GM19043 (cell line): ENCODE results near the gene TSPAN4.

Experiments
- ATAC-seq: cut with Tn5 transposase; IDR thresholded peaks from one replicate; pipeline ENCODE4 v1.9.1; 2021; ENCODE audit warnings: low read depth; ENCODE audit not compliant: unreplicated experiment

Gene TSPAN4

GRCh38 chr11:821512-822371, 20.9 kb upstream of the TSPAN4 start:
- no peak for ATAC-seq

DNA sequence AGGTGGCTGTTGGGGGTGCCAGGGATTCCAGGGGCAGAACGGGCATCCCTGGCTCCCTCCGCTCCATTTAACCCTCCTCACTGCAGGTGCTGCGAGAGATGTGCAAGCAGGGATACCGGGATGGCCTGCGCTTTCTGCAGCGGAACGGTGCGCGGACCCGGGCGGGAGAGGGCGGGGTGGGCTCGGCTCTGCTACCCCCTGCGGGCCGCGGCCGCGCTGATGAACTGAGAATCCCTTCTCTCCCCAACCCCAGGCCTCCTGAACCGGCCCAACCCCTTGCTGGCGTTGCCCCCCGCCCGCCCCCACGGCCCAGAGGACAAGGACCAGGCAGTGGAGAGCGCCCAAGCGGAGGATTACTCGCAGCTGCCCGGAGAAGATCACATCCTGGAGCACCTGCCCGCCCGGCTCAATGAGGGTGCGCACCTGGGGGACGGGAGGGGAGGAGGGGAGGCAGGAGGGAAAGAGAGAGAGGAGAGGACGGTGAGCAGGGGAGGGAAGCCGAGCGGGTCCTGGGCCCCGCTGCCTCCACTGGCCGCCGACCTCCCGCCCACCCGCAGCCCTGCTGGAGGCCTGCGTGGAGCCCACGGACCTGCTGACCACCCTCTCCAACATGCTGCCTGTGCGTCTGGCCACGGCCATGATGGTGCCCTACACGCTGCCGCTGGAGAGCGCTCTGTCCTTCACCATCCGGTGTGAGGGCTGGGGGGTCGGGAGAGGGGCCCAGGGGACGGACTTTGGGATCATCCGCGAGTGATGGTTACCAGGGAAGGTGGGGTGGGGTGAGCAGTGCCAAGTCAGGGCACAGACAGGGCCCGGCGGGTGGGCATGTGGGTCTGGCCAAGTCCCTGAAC, 19.0 kb upstream of the TSPAN4 start:
- no peak for ATAC-seq

DNA sequence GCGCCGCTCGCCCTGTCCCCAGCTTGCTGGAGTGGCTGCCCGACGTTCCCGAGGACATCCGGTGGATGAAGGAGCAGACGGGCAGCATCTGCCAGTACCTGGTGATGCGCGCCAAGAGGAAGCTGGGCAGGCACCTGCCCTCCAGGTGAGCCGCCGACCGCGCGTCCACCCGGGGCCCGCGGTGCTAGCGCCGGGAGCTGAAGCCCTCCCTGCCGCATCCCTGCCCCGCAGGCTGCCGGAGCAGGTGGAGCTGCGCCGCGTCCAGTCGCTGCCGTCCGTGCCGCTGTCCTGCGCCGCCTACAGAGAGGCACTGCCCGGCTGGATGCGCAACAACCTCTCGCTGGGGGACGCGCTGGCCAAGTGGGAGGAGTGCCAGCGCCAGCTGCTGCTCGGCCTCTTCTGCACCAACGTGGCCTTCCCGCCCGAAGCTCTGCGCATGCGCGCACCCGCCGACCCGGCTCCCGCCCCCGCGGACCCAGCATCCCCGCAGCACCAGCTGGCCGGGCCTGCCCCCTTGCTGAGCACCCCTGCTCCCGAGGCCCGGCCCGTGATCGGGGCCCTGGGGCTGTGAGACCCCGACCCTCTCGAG, 18.3 kb upstream of the TSPAN4 start:
- no peak for ATAC-seq

DNA sequence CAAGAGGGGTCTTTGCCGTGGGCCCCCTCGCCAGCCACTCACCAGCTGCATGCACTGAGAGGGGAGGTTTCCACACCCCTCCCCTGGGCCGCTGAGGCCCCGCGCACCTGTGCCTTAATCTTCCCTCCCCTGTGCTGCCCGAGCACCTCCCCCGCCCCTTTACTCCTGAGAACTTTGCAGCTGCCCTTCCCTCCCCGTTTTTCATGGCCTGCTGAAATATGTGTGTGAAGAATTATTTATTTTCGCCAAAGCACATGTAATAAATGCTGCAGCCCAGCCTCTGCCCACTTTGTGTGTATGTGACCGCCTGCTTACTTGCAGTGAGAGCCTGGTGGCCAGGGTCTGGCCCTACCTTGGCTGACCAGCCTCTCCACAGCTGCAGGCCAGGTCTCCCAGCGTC, 17.7 kb upstream of the TSPAN4 start:
- no peak for ATAC-seq

- ATAC-seq = no peak
Observed at GRCh38 chr11:825366-826226, 17.1 kb upstream of the TSPAN4 start.

- ATAC-seq = no peak
Observed at GRCh38 chr11:826227-826621, 16.4 kb upstream of the TSPAN4 start.

- ATAC-seq = no peak
Observed at GRCh38 chr11:826836-827145, 15.9 kb upstream of the TSPAN4 start.

DNA sequence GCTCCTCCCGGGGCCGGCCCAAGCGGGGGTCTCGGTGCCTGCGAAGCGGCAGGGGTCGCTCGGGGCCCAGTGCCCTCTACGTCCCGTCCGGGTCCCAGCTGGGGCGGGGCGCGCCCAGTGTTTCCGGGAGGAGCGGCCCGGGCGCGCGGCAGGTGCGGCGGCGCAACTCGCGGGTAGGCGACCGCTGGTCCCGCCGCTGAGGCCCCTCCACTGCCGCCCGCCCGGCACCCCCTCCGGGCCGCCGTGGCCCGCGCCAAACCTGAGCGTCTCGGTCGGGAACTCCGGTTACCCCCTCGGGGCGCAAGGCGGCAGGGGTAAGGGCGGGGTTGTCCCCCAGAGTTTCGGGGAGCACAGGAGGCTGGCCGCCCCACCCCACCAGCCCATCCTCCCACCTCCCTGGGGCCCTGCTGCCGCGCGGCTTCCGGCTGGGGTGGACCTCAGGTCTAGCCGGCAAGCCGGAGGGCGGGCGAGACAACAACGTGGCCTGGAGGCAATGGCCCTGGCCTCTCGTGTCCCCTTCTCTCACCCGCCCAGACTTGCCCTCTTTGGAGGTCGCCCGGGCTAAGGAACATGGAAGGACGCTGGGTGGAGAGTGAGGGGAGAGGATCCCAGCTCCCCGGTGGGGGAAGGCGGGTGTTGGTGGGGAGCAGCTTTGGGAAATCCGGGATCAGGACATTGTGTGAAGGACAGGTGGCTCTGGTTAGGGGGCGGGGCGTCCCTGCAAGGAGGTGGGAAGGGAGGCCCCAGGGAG, 15.3 kb upstream of the TSPAN4 start:
- ATAC-seq = peak; percentile 42

- no peak for ATAC-seq
Observed at GRCh38 chr11:827897-828192, 14.8 kb upstream of the TSPAN4 start, which contains the start of gene CRACR2B. Gene CRACR2B (plus strand): TSS chr11:827919. CDS start chr11:828608, 689 bp downstream.

DNA sequence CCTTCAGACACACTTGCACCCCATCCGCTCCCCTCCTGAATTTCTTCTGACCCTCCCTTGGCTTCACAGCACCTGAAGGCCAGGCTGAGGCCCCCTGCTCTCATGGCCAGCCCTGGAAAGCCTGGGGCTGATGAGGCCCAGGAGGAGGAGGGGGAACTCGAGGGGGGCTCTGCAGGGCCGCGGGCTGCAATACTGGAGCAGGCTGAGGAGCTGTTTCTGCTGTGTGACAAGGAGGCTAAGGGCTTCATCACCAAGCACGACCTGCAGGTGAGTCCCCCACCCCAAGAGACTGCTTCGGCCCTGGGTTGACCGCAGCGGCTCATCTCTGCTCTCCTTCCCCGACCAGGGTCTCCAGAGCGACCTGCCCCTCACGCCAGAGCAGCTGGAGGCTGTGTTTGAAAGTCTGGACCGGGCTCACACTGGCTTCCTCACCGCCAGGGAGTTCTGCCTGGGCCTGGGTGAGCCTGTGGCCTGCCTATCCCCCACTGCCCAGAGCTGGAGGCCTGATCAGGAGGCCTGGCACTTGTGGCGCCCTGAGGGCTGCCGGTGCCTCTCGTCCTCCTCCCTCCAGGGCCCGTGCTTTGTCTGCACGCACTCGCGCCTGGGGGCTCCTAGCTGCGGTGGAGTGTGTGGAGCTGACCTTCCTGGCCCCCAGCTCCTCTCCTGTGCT, 14.0 kb upstream of the TSPAN4 start:
- no peak for ATAC-seq

- ATAC-seq = no peak
Observed at GRCh38 chr11:829176-829846, 13.3 kb upstream of the TSPAN4 start.

- no peak for ATAC-seq
Observed at GRCh38 chr11:829847-830294, 12.8 kb upstream of the TSPAN4 start.

GRCh38 chr11:830295-831117, 12.1 kb upstream of the TSPAN4 start:
- ATAC-seq = no peak

- ATAC-seq = no peak
Observed at GRCh38 chr11:831118-831864, 11.4 kb upstream of the TSPAN4 start.

DNA sequence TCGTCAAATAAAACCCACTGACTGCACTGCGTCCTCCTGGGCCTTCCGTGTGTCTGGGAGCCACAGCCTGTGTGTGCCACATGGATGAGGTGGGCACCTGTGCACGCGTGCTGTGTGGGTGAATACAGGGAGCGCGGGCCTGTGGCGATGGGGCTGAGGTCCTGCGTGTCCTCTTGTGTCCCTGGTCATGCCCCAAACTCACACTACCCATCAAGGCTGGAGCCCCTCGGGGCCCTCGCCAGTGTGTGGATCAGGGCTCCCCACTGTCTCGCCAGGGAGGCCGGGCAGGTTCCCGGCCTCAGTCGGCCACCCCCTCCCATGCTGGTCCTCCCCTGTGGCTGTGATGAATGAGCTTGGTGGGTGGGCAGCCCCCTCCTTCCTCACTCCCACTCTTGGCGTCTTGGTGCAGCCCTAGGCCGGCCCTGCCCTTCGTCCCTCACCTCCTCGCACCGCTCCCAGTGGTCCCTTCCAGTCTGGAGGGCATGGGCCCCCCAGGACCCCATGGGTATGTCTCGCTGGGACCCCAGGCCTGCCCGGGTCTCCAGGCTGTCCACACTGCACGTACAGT, 10.6 kb upstream of the TSPAN4 start:
- no peak for ATAC-seq

GRCh38 chr11:832529-833113, 10.0 kb upstream of the TSPAN4 start, which contains the start of gene CD151:
Gene CD151 (plus strand): TSS chr11:832952. CDS start chr11:836070, 3,118 bp downstream.
- ATAC-seq = no peak
